Body of pancreas (tissue), 4 donors: ENCODE data around the gene WIPF3.

Experiments
- CTCF ChIP-seq, 7 experiments: fragments of 450-650 bp in 4 of 7; fragments of 200-600 bp in 3 of 7; sonication (generic) in 3 of 7; IDR thresholded peaks; one replicate each; pipeline ENCODE4 v1.5.1; 2016 to 2019; ENCODE audit warnings: antibody characterized with exemption in 7 of 7
- POLR2A ChIP-seq, 3 donors: fragments of 450-650 bp; IDR thresholded peaks; one replicate each; pipeline ENCODE4 v1.6.1; 2016; ENCODE audit warnings: antibody characterized with exemption in 3 of 3, mild to moderate bottlenecking in 2 of 3

- TF ChIP-seq CTCF (IDR thresholded peaks at IDR 0.05) (no peak), POLR2A (IDR thresholded peaks at IDR 0.05) (no peak)
Observed at GRCh38 chr7:29783671-29784070, 22.6 kb upstream of the WIPF3 start.
